ENCODE data around the gene NAA80.

NAA80 gene

GRCh38 chr3:50298836-50299637 lies at the start of gene NAA80, which contains the start of gene HYAL3:
Gene NAA80 (minus strand): TSS chr3:50299405. CDS start chr3:50297463, 1,942 bp downstream.
Gene HYAL3 (minus strand): TSS chr3:50299405. CDS start chr3:50295602, 3,803 bp downstream.
- DNase-seq = peak; percentile 99

GRCh38 chr3:50347187-50347813 lies 48.1 kb upstream of the NAA80 start:
- peak; percentile 73 to 74 for DNase-seq

GRCh38 chr3:50345586-50346234 lies 46.5 kb upstream of the NAA80 start, which contains the start of gene ZMYND10:
Gene ZMYND10 (minus strand): TSS chr3:50345732. CDS start chr3:50345579, 153 bp downstream.
- DNase-seq = peak; percentile 66 to 69

GRCh38 chr3:50345008-50345407 lies 45.8 kb upstream of the NAA80 start:
- no peak for DNase-seq

- DNase-seq = no peak
Measured at GRCh38 chr3:50342813-50343633, 43.8 kb upstream of the NAA80 start.

GRCh38 chr3:50341996-50342650 lies 42.9 kb upstream of the NAA80 start:
- DNase-seq = no peak

GRCh38 chr3:50341537-50341936 lies 42.3 kb upstream of the NAA80 start:
- no peak for DNase-seq

- DNase-seq = peak; percentile 35 to 40
Measured at GRCh38 chr3:50340448-50341329, 41.5 kb upstream of the NAA80 start, which contains the start of gene RASSF1. Gene RASSF1 (minus strand): TSS chr3:50340836. CDS start chr3:50340805, 31 bp downstream.

- no peak for DNase-seq
Measured at GRCh38 chr3:50340147-50340447, 40.9 kb upstream of the NAA80 start.

GRCh38 chr3:50339485-50340146 lies 40.4 kb upstream of the NAA80 start:
- no peak for DNase-seq

- DNase-seq = no peak
Measured at GRCh38 chr3:50338965-50339364, 39.8 kb upstream of the NAA80 start.

GRCh38 chr3:50337175-50337861 lies 38.1 kb upstream of the NAA80 start:
- peak; percentile 90 to 92 for DNase-seq

- DNase-seq = peak; percentile 37 to 44
Measured at GRCh38 chr3:50336452-50337174, 37.4 kb upstream of the NAA80 start.

- DNase-seq = no peak
Measured at GRCh38 chr3:50334339-50335075, 35.3 kb upstream of the NAA80 start.

GRCh38 chr3:50333744-50334328 lies 34.6 kb upstream of the NAA80 start:
- no peak for DNase-seq

GRCh38 chr3:50331364-50331907 lies 32.2 kb upstream of the NAA80 start:
- no peak for DNase-seq

- DNase-seq = no peak
Measured at GRCh38 chr3:50330330-50330729, 31.1 kb upstream of the NAA80 start.
